Fibroblast of skin of abdomen (primary cell): ENCODE results near the gene TUBB3.
A peak's percentile ranks its signal among the peaks of the same experiment; 100 is the strongest.
"Not testable (repeated sequence)": the region's sequence is repeated elsewhere in the genome, so short reads cannot be mapped to it uniquely, and the experiment has no call there.

Source experiments
- DNase-seq: peaks from one replicate; pipeline ENCODE4 v3.0.0-alpha.2; 2013

Gene TUBB3

DNA sequence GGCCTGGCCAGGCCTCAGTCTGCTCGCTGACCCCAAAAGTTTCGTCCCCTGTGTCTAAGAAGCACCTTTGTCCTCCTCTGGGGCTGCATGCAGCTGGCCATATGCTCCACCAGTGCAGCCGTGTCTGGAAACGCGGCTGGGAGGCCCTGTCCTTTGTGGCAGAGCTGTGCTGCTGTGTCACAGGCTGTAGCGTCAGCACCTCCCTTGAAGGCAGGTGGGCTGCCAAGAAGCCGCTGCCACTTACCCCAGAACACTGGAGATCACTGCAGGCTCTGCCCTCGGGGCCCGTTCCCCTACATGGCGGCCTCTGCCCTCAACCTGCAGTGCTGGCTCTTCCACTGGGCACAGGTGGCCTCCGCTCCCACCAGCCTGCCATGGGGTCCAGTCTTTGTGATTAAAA is 20.2 kb upstream of the TUBB3 start:
- no peak for DNase-seq

DNA sequence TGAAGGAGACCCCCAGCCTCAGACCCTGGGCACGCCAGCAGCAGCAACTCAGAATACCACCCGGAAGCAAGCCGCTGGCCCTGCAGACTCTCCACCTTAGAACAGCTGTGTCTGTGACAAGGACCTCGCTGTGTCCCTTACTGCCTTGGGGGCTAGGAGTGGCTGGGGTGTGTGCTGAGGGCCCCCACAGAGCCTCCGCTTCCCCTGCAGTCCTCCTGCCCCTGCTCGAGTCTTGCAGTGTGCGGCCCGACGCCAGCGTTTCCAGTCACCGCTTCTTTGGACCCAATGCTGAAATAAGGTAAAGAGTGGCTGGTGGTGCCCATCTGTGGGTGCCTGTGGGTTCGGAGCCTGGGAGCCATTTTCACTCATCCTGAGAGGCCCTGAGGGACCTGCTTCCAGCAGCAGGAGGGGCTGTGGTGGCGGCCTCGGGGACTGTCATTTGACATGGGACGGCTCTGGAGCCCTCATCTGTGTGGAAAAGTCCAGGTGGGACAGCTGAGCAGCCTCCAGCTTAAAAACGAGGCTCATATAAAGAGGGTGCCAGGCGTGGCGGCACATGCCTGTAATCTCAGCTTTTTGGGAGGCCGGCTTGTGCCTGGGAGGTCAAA is 19.1 kb upstream of the TUBB3 start:
- no peak for DNase-seq

DNA sequence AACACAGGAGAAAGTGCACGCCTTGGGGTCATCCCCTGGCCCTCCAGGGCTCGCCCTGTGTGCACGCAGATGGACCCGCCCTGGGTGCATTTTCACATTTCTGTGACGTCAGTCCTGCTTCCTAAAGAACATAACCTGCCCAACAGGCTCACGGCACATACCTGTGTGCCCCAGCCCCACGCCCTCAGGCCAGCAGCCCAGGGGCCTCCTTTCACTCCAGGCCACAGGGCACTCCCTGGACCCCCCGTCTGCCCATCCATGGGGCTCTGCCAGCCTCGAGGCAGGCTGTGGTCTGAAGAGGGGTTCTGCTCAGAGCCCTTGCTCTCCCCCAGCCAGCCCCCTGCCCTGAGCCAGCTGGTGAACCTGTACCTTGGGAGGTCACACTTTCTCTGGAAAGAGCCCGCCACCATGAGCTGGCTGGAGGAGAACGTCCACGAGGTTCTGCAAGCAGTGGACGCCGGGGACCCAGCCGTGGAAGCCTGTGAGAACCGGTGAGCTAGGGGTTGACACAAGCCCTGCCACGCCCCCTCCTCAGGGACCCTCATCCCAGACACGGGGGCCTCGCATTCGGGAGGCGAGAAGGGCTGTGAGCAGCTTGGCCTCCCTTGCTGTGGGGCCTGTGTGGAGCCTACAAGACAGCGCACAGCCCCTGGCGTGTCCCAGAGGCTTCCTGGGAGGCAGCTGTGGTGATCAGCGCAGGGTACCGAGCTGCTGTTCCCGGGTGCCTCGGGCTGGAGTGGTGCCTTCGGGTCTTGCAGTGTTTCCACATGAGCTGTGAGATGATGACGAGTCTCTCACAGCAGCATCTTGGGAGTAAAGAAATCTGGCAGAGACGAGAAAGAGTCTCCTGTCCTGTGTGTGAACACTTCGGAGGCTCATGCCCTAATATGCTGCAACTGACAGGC is 18.3 kb upstream of the TUBB3 start:
- no peak for DNase-seq

DNA sequence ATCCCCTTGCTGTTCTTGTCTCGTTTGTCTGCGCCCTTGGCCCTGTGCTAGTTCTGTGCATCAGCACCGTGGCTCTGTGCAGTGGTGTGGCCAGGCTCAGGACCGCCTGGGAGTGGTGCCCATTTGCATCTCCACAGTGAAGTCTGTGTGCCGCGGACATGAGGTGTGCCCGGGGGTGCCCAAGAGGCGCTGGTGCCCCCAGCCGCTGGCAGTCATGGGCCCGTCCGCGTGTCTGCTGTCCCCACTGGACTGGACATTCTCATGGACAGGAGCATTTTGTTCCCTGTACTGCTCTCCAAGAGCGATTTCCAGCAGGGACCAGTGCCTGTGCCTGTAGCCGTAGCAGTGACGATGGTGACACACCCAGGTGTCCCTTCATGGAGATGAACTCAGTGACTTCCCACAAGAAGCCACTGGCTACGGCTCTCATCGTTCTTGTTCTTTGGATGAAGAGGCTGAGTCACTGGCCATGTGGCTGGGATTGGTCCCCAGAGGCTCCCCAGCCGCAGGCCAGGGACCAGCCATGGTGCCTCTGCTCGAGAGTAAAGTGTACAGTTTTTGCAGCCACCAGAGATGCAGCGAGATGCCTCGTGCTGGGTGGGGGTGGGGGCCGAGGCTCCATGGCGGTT is 17.5 kb upstream of the TUBB3 start:
- DNase-seq = no peak

DNA sequence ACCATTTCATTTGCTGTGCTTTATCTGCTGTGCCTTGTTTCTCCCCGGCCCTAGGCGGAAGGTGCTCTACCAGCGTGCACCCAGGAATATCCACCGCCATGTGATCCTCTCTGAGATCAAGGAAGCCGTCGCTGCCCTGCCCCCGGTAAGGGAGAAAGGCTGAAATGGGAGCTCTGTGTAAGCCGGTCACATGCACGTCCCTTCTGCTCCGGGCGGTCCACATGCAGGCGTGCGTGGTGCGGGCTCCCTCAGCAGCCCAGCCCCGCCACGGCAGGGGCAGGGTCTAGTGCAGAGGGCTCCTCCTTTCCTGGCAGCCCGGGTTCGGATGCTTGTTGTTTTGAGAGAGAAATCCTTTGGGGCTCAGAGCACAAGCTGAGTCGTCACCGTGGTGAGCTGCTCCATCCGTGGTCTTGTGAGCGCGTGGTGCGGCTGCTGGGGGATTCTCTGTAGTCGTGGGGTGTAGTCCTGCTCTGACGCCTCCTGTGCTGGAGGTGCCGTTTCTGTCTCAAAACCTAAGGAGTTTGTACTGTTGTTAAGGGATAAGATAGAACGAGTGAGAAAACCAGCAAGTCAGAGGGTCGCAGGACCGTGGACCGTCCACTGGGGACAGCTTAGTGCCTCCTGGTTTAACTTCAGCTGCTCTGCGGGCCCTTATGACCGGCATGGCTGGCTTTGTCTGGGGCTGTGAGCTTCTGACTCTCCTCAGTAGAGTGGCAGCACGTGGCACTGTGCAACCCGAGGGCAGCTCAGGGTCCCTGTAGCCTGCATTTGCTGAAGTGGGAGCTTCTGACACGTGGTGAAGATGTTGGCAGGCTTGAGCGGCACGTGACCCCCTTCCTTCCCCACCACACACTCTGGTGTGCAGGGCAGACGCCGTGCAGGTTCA is 16.8 kb upstream of the TUBB3 start:
- no peak for DNase-seq

DNA sequence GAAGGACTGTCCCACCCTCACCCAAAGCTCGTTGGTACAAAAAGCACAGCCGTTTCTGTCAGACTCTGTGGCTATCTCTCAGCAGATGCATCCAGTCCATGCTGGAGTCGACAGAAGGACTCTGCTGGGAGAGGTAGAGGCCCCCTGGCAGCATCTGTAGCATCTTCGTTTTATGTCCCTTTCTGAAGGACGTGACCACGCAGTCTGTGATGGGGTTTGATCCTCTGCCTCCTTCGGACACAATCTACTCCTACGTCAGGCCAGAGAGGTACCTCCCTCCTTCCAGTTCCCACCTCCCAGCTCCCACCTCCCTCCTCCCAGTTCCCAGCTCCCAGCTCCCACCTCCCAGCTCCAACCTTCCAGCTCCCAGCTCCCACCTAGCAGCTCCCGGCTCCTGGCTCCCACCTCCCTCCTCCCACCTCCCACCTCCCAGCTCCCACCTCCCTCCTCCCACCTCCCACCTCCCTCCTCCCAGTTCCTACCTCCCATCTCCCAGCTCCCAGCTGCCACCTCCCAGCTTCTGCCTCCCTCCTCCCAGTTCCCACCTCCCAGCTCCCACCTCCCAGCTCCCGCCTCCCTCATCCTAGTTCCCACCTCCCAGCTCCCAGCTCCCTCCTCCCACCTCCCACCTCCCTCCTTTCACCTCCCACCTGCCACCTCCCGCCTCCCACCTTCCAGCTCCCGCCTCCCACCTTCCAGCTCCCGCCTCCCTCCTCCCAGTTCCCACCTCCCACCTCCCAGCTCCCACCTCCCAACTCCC is 15.9 kb upstream of the TUBB3 start:
- DNase-seq = no peak

DNA sequence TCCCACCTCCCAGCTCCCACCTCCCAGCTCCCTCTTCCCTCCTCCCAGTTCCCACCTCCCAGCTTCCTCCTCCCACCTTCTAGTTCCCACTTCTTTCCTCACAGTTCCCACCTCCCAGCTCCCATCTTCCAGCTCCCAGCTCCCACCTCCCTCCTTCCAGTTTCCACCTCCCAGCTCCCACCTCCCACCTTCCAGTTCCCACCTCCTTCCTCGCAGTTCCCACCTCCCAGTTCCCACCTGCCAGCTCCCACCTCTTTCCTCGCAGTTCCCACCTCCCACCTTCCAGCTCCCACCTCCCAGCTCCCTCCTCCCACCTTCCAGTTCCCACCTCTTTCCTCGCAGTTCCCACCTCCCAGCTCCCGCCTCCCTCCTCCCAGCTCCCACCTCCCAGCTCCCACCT is 14.9 kb upstream of the TUBB3 start:
- DNase-seq = no peak

DNA sequence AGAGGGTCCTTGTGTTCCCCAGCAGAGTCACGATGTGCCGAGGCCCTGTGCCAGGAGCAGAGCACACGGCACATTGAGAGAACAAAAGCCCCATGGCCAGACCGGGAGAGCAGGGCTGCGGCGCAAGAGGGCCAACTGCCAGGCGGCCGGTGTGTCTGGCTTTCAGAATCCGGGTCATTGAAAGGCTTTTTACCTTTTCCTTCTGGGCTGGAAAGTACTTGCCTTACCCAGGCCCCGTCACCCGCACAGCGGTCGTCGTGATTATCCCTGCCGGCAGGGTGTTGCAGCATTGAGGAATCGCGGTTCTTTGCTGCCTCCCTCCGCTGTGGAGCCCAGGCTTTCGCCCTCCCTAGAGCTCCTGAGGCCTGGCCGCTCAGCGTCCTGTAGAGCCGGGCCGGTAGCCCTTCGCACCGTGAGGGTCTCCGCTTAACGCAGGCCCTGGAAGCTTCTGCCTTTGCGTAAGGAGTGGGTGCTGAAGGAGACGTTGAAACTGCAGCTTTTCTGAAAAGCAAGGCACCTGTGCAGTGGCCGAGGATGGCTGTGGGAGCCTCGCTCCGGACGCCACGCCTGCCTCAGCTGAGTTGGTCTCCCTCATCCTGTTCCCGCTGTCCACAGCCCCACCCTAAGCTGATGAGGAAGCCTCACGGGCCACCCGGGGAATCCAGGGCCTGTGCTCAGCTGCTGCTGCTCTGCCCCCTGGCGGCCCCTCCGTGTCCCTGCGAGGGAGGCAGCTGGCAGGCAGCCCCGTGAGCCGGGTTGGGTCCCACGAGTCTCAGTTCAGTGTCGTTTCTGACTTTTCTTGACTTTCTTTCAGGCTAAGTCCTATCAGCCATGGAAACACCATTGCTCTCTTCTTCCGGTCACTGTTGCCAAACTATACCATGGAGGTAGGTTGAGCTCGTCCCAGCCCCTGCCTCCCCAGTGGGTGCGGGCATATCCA is 13.1 kb upstream of the TUBB3 start:
- DNase-seq = peak; percentile 70

DNA sequence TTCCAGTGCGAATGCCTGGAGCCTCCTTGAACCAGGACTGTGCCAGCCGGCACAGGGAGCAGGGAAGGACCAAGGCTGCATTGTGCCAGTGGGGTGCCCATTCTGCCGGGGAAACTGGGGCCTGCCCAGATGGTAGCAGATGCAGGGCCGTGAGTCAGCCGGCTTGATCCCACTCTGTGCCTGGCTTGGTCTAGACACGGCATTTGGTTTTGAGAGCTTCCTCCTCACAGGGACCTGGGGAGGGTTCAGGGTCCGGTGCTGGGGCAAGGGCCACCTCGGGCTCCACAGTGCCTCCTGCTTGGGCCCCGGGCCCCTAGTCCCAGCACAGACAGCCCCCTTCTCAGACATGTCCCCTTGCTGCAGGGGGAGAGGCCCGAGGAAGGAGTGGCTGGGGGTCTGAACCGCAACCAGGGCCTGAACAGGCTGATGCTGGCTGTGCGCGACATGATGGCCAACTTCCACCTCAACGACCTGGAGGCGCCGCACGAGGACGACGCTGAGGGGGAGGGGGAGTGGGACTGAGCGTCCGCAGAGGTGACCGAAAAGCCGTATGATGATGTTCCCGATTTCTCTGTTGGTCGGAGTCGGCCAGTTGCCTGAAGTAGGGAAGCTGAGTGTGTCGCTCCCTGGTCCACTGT is 12.3 kb upstream of the TUBB3 start:
- DNase-seq = no peak

DNA sequence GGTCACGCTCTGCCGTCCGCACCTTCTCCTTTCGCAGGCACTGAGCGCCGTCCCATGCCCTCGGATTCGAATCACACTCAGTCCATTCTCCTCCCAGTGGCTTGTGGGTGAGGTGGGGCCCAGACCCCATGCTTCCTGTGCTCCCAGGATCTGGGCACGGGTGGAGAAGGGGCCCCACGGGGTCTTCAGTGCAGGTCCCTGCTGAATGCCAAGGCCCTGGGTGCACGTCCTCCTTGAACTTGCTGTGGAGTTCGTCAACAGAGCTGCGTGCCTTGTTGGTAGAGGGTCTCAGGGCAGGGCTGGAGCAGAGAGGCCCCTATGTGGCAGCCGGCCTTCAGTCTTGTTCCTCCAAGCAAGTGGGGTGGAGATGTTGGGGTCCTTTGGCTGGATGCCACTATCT is 11.8 kb upstream of the TUBB3 start:
- DNase-seq = no peak

DNA sequence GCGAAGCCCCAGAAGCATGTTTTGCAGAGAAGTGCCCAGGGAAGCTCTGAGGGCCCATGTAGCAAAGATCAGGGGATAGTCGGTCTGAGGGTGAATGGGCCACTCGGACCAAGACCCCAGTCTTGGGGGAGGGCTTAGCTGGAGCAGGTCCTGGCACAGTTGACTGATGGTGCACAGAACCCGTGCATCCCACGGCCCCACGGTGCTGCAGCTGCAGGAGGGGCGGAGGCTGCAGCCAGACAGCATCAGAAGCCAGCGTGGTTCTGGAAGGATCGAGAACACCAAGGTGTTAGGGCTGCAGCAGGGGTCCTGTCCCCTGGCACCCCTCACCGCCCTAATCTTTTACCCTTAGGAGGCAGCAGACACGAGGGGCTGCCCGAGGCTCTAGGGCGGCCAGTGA is 11.0 kb upstream of the TUBB3 start:
- DNase-seq = no peak

DNA sequence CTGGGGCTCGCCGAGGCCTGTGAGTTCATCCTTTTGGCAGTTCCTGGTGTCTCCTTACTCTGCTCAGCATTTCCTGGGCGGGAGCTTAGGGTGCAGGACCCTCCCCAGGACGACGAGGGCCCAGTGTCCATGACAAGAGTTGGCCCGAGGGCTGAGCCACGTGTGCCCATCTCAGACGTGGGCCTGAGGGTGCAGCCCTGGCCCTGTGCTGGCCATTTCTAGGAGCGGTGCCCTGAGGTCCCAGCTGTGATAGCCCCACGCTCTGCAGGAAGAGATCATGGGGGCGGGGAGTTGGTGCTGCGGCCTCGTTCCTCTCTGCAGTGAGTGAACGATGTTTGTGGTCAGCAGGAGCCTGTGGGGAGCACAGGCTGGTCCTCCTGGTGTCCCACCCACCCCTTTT is 10.5 kb upstream of the TUBB3 start:
- DNase-seq = no peak

DNA sequence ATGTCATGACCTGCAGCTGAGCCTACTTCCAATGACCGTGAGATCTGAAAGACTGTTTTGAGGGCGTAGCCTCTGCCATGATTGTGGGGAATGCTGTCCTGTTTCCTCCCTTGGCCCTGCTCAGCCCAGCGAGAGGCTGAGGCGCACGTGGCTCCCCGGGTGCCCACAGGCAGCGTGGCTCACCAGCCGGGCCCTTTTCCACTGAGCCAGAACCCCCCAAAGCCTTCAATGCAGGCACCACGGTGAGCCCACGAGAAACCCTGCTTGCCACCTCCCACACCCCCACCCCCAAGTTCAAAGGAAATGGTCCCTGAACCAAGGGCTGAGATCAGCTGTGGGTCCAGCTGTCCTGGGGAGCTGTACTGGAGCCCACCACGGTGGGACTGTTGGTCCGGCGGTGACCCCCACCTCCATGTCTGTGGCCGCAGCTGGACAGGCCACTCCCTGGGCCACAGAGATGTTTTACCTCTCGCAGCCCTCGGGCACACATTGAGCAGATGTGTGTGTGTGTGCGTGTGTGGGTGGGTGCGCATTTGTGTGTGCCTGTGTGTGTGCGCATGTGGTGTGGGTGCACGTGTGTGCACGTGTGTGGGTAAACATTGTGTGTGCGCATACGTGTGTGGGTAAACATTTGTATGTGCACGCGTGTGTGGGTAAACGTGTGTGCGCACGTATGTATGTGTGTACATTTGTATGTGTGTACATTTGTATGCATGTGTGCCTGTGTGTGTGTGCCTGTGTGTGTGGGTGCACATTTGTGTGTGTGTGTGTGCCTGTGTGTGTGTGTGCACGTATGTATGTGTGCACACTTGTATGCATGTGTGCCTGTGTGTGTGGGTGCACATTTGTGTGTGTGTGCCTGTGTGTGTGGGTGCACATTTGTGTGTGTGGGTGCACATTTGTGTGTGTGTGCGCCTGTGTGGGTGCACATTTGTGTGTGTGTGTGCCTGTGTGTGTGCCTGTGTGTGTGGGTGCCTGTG is 9.4 kb upstream of the TUBB3 start:
- no peak for DNase-seq

DNA sequence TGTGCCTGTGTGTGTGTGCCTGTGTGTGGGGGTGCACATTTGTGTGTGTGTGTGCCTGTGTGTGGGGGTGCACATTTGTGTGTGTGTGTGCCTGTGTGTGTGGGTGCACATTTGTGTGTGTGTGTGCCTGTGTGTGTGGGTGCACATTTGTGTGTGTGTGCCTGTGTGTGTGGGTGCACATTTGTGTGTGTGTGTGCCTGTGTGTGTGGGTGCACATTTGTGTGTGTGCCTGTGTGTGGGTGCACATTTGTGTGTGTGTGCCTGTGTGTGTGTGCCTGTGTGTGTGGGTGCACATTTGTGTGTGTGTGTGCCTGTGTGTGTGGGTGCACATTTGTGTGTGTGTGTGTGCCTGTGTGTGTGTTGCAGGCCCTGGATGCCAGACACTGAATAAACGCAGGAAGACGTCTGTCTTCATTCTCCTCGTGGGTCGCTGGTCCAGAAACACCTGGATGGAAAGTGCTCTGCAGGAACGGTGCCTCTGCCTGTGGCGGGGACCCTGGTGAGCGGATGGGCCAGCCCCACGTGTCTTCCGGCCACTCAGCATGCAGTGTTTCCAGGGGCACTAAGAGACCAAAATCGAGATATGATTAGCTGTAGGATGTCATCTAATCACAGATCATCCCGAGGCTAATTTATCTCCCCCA is 8.4 kb upstream of the TUBB3 start:
- DNase-seq = not testable (repeated sequence)

DNA sequence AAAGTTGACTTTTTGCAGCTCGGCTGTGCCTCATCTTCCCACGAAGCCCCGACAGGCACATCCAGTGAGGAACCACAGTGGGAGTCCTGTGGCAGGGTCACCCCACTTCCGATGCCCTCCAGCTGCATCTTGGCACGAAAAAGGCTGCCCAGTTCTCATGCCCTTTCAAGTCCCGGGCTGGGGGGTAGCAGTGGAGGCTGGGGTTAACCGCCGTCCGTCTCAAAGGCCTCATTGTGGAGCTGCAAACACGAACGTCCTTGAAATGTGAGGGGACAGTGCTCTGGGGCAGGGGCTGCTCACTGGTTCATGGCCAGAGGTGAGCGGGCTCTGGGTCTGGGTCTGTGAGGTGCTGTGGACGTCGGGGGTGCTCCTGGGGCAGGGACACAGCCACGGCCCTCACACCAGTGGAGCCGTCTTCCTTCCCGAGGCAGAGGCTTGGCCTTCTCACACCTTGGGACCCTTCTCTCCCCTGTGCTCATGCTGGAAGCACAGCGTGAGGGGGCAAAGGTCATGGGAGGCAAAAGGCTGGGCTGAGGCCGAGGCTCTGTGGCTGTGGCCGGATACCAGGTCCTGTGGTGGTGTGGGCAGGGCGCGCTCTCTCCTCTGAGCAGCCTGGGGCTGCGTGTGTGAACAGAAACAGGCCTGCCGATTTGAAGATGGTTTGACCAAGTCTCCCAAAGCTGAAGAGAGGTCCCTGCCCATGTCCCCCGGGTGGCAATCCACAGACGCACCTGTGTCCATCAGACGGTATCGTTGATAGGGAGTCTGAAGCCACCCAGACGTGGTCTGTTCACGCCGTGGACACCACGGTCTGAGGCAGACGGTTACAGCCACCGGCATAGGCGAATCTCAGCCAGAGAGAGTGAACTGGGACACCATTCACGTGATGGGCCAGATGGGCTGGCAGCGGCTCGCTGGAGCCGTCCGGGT is 7.6 kb upstream of the TUBB3 start:
- DNase-seq = no peak

DNA sequence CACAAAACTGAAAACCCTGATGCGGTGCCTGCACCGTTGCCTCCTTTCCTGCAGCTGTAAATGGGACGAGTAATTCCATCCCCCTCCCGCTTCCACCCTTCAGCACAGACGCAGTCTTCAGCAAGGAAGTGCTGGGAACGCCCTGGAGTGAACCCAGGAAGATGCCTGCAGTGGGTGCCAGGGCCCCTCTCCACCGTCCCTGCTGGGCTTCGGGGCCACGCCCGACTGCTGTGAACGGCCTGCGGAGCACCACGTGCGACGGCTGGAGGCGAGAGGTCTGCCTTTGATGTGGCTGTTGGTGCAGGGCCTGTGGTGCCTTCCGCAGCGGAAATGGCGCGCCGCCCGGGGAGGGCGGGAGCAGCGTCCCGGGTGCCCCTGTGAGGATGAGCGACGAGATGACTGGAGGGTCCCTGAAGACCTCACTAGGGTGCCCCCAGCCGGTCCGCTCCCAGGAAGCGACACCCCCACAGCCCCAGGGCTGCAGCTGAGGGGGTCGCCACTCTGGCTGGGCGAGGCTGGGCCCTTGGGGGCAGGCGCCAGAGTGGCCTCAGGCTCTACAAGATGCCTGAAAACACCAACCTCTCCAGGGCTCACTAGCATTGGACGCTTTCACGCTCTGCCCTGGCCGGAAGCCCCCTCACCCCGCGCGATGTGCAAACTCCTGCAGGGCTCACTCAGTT is 5.2 kb upstream of the TUBB3 start:
- DNase-seq = peak; percentile 73
